Retinal pigment epithelial cell (primary cell): ENCODE data around the gene MYH9.
A peak's percentile ranks its signal among the peaks of the same experiment; 100 is the strongest.

ENCODE experiments used
- DNase-seq: peaks from one replicate; pipeline ENCODE4 v3.0.0-alpha.2; 2010; ENCODE audit warnings: low read depth
- H3K4me3 ChIP-seq: 2 replicates; pipeline ENCODE4 v1.5.1; 2011; ENCODE audit warnings: mild to moderate bottlenecking, low read length, control low read depth, moderate library complexity
- TF ChIP-seq, protein P1 (sequence below): conservative IDR thresholded peaks from 2 replicates; pipeline ENCODE4 v1.5.1; 2011; ENCODE audit warnings: low read depth, low read length, control low read depth, inconsistent platforms

Gene MYH9

DNA sequence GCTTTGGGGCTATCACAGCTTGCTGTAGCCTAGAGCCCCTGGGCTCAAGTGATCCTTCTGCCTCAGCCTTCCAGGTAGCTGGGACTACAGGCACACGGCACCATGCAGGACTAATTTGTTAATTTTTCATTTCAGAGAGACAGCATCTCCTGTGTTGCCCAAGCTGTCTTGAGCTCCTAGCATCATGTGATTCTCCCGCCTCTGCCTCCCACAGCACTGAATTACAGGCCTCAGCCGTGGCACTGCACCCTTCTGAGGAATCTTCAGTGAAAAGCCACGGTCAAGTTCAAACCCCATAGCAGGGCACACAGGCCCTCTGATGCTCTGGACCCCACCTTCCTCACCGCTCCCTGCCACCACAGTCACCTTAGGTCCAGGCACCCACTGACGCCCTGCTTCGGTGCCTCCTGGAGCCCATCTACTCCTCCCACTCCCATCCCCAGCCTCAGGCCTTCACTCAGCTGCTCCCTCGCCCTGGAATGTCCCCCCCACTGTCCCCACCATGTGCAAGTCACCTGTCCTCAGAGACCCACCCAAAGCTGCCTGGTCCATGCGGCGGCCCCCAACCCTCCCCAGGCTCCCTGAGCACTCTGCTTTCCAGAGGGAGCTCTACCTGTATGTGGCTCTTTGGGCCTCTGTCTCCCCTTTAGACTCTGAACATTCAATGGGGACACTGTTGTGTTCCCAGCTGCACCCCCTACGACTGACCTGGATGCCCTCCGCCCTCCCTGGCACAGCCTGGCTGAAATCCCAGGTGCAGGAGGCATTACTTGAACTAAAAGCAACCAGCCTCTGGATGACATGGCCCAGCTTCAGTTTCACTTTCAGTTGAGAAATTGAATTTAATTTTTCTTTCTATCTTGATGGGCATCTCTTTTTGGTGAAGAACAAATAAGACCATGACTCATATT, 150.1 kb downstream of the MYH9 start:
- no peak for DNase-seq
- TF ChIP-seq, protein P1, sequence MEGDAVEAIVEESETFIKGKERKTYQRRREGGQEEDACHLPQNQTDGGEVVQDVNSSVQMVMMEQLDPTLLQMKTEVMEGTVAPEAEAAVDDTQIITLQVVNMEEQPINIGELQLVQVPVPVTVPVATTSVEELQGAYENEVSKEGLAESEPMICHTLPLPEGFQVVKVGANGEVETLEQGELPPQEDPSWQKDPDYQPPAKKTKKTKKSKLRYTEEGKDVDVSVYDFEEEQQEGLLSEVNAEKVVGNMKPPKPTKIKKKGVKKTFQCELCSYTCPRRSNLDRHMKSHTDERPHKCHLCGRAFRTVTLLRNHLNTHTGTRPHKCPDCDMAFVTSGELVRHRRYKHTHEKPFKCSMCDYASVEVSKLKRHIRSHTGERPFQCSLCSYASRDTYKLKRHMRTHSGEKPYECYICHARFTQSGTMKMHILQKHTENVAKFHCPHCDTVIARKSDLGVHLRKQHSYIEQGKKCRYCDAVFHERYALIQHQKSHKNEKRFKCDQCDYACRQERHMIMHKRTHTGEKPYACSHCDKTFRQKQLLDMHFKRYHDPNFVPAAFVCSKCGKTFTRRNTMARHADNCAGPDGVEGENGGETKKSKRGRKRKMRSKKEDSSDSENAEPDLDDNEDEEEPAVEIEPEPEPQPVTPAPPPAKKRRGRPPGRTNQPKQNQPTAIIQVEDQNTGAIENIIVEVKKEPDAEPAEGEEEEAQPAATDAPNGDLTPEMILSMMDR = no peak
- H3K4me3 ChIP-seq = peak overlapping the region; percentile 64

DNA sequence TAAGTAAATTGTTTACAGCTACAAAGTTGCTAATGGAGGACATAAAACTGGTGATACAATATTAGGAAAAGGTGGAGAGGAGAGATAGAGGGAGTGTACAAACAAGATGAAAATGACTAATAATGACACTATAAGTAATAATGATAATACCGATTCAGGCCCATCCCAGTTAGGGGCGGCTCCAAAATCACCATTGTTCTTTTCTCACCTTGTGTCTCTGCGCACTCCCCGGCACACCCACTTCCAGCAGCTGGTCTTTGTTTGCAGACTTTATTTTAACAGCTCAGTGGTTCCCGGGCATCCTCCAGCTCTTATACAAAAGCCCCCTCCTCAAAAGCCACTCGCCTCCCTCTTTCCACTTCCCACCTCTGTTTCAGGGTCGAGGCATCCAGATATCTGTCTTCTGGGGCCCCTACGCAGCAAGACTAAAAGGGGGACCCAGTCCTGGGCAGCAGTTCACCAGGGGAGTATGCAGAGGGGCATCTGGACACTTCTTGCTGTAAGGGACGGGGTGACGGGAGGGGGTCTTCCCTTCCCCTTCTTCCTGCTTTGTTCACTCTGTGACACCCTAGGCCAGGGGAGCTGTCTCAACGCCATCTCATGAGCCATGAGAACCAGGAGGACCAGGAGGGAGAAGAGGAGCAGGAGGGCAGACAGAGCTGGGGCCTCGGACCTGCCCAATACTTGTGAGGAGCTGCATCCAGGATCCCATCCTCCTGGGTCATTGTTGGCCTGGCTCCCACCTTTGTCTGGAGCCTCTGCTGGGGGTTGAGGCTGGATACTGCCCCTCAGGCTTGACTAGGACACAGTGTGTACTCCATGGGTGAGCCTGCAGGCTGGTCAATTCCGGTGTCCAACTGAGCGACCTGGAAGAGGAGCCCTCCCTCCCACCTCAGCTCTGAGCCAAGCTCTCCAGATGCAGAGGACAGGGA, 151.1 kb downstream of the MYH9 start:
- H3K4me3 ChIP-seq = no peak overlapping the region
- no peak for DNase-seq
- TF ChIP-seq, protein P1 = no peak

DNA sequence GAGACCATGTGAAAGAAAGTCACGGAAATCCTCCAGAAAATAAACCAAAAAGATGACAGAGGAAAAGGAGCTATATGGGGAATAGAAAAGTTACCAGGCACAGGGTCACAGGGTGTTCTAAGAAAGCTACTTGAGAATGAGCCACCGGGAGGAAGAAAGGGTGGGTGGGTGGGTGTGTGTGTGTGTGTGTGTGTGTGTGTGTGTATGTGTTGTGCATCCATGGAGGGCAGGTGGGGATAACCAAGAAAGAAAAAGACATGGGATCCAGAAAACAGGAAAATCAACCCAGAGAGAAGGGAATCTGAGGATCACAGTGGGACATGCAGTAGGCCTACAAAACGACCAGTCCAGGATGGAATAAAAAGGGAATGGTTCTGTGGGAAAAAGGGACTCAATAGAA, 152.2 kb downstream of the MYH9 start:
- no peak for DNase-seq
- TF ChIP-seq, protein P1 = no peak
- no peak overlapping the region for H3K4me3 ChIP-seq

DNA sequence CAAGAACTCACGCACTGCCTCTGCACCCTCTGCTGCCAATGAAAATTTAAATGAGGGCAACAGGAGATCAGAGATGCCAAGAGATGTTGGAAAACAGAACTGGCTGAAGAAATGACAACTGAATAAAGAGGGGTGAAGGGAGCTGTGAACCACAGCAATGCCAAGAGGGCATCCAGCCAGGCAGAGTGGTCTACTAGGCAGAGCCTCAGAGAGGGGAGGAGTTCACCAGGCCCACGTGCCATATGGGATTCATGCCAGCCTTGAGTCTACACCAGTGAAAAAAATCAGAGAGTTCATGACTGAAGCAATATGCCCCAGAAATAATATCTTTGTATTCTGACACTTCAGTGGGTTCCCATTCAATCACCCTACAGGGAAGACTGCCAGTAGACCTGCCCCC, 152.8 kb downstream of the MYH9 start:
- no peak for DNase-seq
- H3K4me3 ChIP-seq = no peak overlapping the region
- TF ChIP-seq, protein P1 = no peak

DNA sequence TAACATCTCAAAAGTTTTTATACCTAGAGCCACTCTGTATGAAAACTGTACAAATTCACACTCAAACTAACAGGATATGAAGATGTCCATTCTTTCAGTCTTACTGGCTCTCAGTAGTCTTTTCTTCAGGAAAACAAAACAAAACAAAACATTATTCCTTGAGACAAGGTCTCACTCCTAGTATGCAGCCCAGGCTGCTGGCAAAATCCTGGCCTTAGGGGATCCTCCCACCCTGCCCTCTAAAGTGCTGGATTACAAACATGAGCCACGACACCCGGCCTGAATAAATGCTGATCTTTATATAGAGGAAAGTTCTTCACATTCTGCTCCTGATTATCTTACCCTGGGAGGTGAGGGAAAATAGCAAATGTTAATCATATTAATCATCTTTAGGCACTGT, 153.6 kb downstream of the MYH9 start:
- H3K4me3 ChIP-seq = no peak overlapping the region
- no peak for DNase-seq
- TF ChIP-seq, protein P1 = no peak

DNA sequence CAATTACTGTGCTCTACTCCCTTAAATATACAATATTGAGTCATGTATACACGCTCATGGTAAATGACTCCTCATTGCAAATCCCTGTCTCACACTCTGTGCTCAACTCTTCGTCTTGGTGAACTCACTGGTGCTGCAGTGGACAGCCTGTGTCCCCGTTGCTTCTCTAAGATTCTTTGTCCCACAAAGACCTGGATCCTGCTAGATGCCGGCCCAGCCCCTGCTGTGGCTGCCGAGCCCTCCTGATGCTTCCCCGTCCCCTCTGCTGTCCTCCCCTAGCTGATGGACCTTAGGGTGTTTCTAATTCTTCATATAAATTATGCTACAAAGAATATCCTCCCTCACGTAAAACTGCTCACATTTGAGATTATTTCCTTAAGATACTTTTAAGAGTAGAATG, 154.0 kb downstream of the MYH9 start:
- DNase-seq = no peak
- no peak overlapping the region for H3K4me3 ChIP-seq
- TF ChIP-seq, protein P1 = no peak
